Neural progenitor cell (in vitro differentiated cells): ENCODE measurements around the gene PDE1C.

Source experiments
- EZH2 ChIP-seq: fragments of 200-600 bp; sonication (generic); IDR thresholded peaks from 2 replicates; pipeline ENCODE4 v1.6.1; 2017; ENCODE audit warnings: antibody characterized with exemption, mild to moderate bottlenecking, moderate library complexity
- EZH2phosphoT487 ChIP-seq: fragments of 200-600 bp; sonication (generic); IDR thresholded peaks from 2 replicates; pipeline ENCODE4 v1.6.1; 2017; ENCODE audit warnings: antibody characterized with exemption
- TF ChIP-seq, protein P1 (sequence below): fragments of 200-600 bp; sonication (generic); IDR thresholded peaks from 2 replicates; pipeline ENCODE4 v1.5.1; 2017; ENCODE audit warnings: antibody characterized with exemption, mild to moderate bottlenecking

DNA sequence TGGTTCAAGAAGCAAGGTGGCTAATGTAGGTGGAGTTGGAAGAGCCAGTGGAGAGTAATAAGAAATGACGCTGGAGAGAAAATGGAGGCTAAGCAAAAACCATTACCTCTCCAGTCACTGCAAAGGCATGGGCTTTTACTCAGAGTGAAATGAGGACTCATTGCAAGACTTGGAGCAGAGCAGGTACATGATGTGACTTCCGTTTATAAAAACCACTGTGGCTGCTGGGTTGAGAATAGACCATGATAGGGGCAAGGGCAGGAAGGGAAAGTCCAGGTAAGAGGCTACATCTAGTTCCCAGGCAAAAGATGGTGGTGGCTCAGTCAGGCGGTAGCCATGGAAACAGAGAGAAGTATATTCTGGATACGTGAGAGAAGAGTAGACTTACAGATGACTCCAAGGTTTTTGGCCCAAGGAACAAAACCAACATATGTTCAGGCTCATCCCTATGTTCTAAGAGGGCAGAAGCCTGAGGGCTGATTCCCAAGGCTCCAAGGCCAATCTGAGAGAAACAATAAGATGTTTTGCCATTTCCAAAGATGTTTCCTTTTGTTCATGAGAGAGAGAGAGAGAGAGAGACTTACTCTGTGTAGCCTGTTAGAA lies 21.5 kb upstream of the PDE1C start:
- TF ChIP-seq, protein P1, sequence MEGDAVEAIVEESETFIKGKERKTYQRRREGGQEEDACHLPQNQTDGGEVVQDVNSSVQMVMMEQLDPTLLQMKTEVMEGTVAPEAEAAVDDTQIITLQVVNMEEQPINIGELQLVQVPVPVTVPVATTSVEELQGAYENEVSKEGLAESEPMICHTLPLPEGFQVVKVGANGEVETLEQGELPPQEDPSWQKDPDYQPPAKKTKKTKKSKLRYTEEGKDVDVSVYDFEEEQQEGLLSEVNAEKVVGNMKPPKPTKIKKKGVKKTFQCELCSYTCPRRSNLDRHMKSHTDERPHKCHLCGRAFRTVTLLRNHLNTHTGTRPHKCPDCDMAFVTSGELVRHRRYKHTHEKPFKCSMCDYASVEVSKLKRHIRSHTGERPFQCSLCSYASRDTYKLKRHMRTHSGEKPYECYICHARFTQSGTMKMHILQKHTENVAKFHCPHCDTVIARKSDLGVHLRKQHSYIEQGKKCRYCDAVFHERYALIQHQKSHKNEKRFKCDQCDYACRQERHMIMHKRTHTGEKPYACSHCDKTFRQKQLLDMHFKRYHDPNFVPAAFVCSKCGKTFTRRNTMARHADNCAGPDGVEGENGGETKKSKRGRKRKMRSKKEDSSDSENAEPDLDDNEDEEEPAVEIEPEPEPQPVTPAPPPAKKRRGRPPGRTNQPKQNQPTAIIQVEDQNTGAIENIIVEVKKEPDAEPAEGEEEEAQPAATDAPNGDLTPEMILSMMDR: no peak
- TF ChIP-seq EZH2 (no peak), EZH2phosphoT487 (no peak)
